ENCODE measurements around the gene EMC6.

The EMC6 gene

GRCh38 chr17:3656755-3657587 lies 11.6 kb upstream of the EMC6 start:
- DNase-seq: no peak

- no peak for DNase-seq
Measured at GRCh38 chr17:3657588-3657869, 11.1 kb upstream of the EMC6 start.

- no peak for DNase-seq
Measured at GRCh38 chr17:3657874-3658783, 10.5 kb upstream of the EMC6 start.

- no peak for DNase-seq
Measured at GRCh38 chr17:3658784-3659449, 9.7 kb upstream of the EMC6 start.

- no peak for DNase-seq
Measured at GRCh38 chr17:3659541-3660111, 9.0 kb upstream of the EMC6 start.

- no peak for DNase-seq
Measured at GRCh38 chr17:3660311-3660891, 8.2 kb upstream of the EMC6 start.

- DNase-seq: no peak
Measured at GRCh38 chr17:3663102-3664011, 5.3 kb upstream of the EMC6 start.

GRCh38 chr17:3665834-3666233 lies 2.8 kb upstream of the EMC6 start:
- DNase-seq: no peak

GRCh38 chr17:3666516-3666915 lies 2.1 kb upstream of the EMC6 start:
- no peak for DNase-seq

- peak; percentile 39 for DNase-seq
Measured at GRCh38 chr17:3667366-3668278, 990 bp upstream of the EMC6 start.

GRCh38 chr17:3669085-3669347 lies 404 bp downstream of the EMC6 start:
- no peak for DNase-seq

- no peak for DNase-seq
Measured at GRCh38 chr17:3669548-3669947, 936 bp downstream of the EMC6 start.

GRCh38 chr17:3672571-3672970 lies 4.0 kb downstream of the EMC6 start:
- no peak for DNase-seq

- DNase-seq: no peak
Measured at GRCh38 chr17:3675886-3676285, 7.3 kb downstream of the EMC6 start.

GRCh38 chr17:3678095-3678820 lies 9.6 kb downstream of the EMC6 start:
- no peak for DNase-seq

GRCh38 chr17:3678821-3679530 lies 10.4 kb downstream of the EMC6 start:
- no peak for DNase-seq

- no peak for DNase-seq
Measured at GRCh38 chr17:3679531-3680126, 11.0 kb downstream of the EMC6 start.

- no peak for DNase-seq
Measured at GRCh38 chr17:3681057-3681456, 12.4 kb downstream of the EMC6 start.

- no peak for DNase-seq
Measured at GRCh38 chr17:3681565-3681964, 13.0 kb downstream of the EMC6 start.

Measured in NCI-H2029 (cell line).